RPMI8226 (cell line): ENCODE results near the gene BHMT.

Source experiments
- DNase-seq: peaks from one replicate; pipeline ENCODE4 v3.0.0-alpha.2; 2015

BHMT gene

GRCh38 chr5:79111387-79111959 lies at the start of gene BHMT:
BHMT (plus strand) TSS chr5:79111809; CDS start chr5:79111886, 77 bp downstream.
- DNase-seq = no peak

GRCh38 chr5:79062436-79062835 lies 49.2 kb upstream of the BHMT start:
- DNase-seq = no peak

- no peak for DNase-seq
These were observed 41.9 kb upstream of the BHMT start, which contains the start of the genes BHMT2 and DMGDH for GRCh38 chr5:79069488-79070349. BHMT2 (plus strand) TSS chr5:79069767; CDS start chr5:79069783, 16 bp downstream. DMGDH (minus strand) TSS chr5:79069674; CDS start chr5:79069620, 54 bp downstream.

GRCh38 chr5:79070350-79070667 lies 41.3 kb upstream of the BHMT start:
- no peak for DNase-seq

- DNase-seq = no peak
These were observed 37.0 kb upstream of the BHMT start for GRCh38 chr5:79074641-79075040.

GRCh38 chr5:79075646-79076426 lies 35.8 kb upstream of the BHMT start:
- no peak for DNase-seq

- DNase-seq = no peak
These were observed 34.8 kb upstream of the BHMT start for GRCh38 chr5:79076819-79077218.

- no peak for DNase-seq
These were observed 33.8 kb upstream of the BHMT start for GRCh38 chr5:79077680-79078365.

- DNase-seq = no peak
These were observed 30.8 kb upstream of the BHMT start for GRCh38 chr5:79080804-79081203.

- DNase-seq = no peak
These were observed 29.8 kb upstream of the BHMT start for GRCh38 chr5:79081779-79082178.

- no peak for DNase-seq
These were observed 25.5 kb upstream of the BHMT start for GRCh38 chr5:79086116-79086515.

- no peak for DNase-seq
These were observed 23.1 kb upstream of the BHMT start for GRCh38 chr5:79088507-79088906.

GRCh38 chr5:79091064-79091463 lies 20.5 kb upstream of the BHMT start:
- no peak for DNase-seq

GRCh38 chr5:79093762-79094161 lies 17.8 kb upstream of the BHMT start:
- no peak for DNase-seq

- no peak for DNase-seq
These were observed 5.7 kb upstream of the BHMT start for GRCh38 chr5:79105868-79106267.

- DNase-seq = peak; percentile 8
These were observed 4.4 kb upstream of the BHMT start for GRCh38 chr5:79107020-79107796.

GRCh38 chr5:79108086-79108485 lies 3.5 kb upstream of the BHMT start:
- DNase-seq = no peak

GRCh38 chr5:79108792-79109191 lies 2.8 kb upstream of the BHMT start:
- no peak for DNase-seq

GRCh38 chr5:79109527-79110492 lies 1.8 kb upstream of the BHMT start:
- peak; percentile 22 for DNase-seq

GRCh38 chr5:79111960-79112702 lies 522 bp downstream of the BHMT start:
- DNase-seq = no peak
